H1 (cell line): ENCODE data around the gene PPP1CA. TPM values are rescaled to one million over a fixed set of nuclear protein-coding genes. Genes with fewer than 3 reads are reported as not detected.

Experiments used
- CTCF ChIA-PET: fragments of 300-600 bp; sonication (Branson Sonifier 250); formaldehyde crosslinking; loops from one replicate; lab custom pipeline; 2021; ENCODE audit not compliant: partially characterized antibody; lab: Charles Lee
- POLR2A ChIA-PET: fragments of 300-600 bp; sonication (Branson Sonifier 250); formaldehyde crosslinking; loops from one replicate; lab custom pipeline; 2021; ENCODE audit warnings: inconsistent platforms; ENCODE audit not compliant: partially characterized antibody; lab: Charles Lee
- DNase-seq, 2 experiments: peaks; one replicate each; pipeline versions ENCODE4 v3.0.0 to v3.0.0-alpha.2; 2010 to 2022; ENCODE audit warnings: low spot score in 2 of 2, low read depth in 1 of 2, mixed read lengths in 1 of 2
- FAIRE-seq: peaks from 2 replicates; lab custom pipeline; 2011; peaks lifted over from hg19 to GRCh38; lab: Jason Lieb, UNC
- H2AFZ ChIP-seq: 2 replicates; pipeline ENCODE4 v1.8.1; 2012; ENCODE audit warnings: low read length, inconsistent platforms
- H2AK5ac ChIP-seq: 2 replicates; pipeline ENCODE4 v1.6.1; 2013; ENCODE audit warnings: low read depth, low read length
- H2BK120ac ChIP-seq: replicated peaks from 2 replicates; pipeline ENCODE3; 2013; ENCODE audit warnings: low read depth, low read length, inconsistent platforms
- H2BK12ac ChIP-seq: 2 replicates; pipeline ENCODE4 v1.6.1; 2013; ENCODE audit warnings: low read depth, low read length
- H2BK15ac ChIP-seq: 2 replicates; pipeline ENCODE4 v1.6.1; 2013; ENCODE audit warnings: low read length
- H2BK20ac ChIP-seq: 2 replicates; pipeline ENCODE4 v1.6.1; 2013; ENCODE audit warnings: low read length
- H2BK5ac ChIP-seq: 2 replicates; pipeline ENCODE4 v1.6.1; 2013; ENCODE audit warnings: low read depth, low read length
- H3K14ac ChIP-seq: 2 replicates; pipeline ENCODE4 v1.6.1; 2013; ENCODE audit warnings: inconsistent platforms; ENCODE audit not compliant: insufficient read length
- H3K18ac ChIP-seq: 2 replicates; pipeline ENCODE4 v1.6.1; 2013; ENCODE audit warnings: low read length; ENCODE audit errors: extremely low read depth
- H3K23ac ChIP-seq: 2 replicates; pipeline ENCODE4 v1.6.1; 2013; ENCODE audit warnings: inconsistent platforms; ENCODE audit not compliant: insufficient read length
- H3K23me2 ChIP-seq: 2 replicates; pipeline ENCODE4 v1.6.1; 2013; ENCODE audit warnings: low read depth, low read length
- H3K27ac ChIP-seq: 2 replicates; pipeline ENCODE4 v1.6.1; 2011; ENCODE audit warnings: low read depth, low read length, inconsistent platforms
- H3K27me3 ChIP-seq, 4 experiments: replicated peaks in 1 of 4; 1 replicate in 1 of 4; 2 replicates in 3 of 4; pipeline versions ENCODE4 v1.6.1 to v1.8.1; 2011 to 2013; ENCODE audit warnings: low read length in 3 of 4, mild to moderate bottlenecking in 3 of 4, inconsistent platforms in 2 of 4, mixed read lengths in 2 of 4, moderate library complexity in 1 of 4; ENCODE audit not compliant: control insufficient read depth in 3 of 4, insufficient read depth in 3 of 4; ENCODE audit errors: extremely low read depth in 1 of 4
- H3K36me3 ChIP-seq, 4 experiments: 2 replicates each; pipeline versions ENCODE4 v1.6.1 to v1.8.1; 2011 to 2013; ENCODE audit warnings: mild to moderate bottlenecking in 4 of 4, low read length in 3 of 4, moderate library complexity in 2 of 4, control low read depth in 1 of 4, inconsistent platforms in 1 of 4; ENCODE audit not compliant: insufficient read depth in 4 of 4, control insufficient read depth in 2 of 4
- H3K4ac ChIP-seq: replicated peaks from 2 replicates; pipeline ENCODE3; 2013; ENCODE audit warnings: low read length, low read depth, mixed read lengths, inconsistent platforms; ENCODE audit not compliant: insufficient read length
- H3K4me1 ChIP-seq, 4 experiments: replicated peaks in 1 of 4; 1 replicate in 1 of 4; 2 replicates in 3 of 4; pipeline versions ENCODE4 v1.6.1 to v1.8.1; 2011 to 2013; ENCODE audit warnings: low read length in 3 of 4, inconsistent platforms in 2 of 4, mixed read lengths in 1 of 4; ENCODE audit not compliant: insufficient read depth in 4 of 4, control insufficient read depth in 3 of 4
- H3K4me2 ChIP-seq, 2 experiments: 2 replicates each; pipeline versions ENCODE4 v1.6.1 to v1.8.1; 2011 to 2013; ENCODE audit warnings: low read depth in 2 of 2, low read length in 2 of 2, control low read depth in 1 of 2, inconsistent platforms in 1 of 2, mild to moderate bottlenecking in 1 of 2; ENCODE audit not compliant: insufficient read depth in 1 of 2
- H3K4me3 ChIP-seq, 4 experiments: fragments of 200-600, 300-600 bp in 1 of 4; sonication (generic), shearing (Covaris generic), sonication (Bioruptor Twin) in 1 of 4; 2 replicates each; pipeline versions ENCODE4 v1.5.1 to v1.8.1; 2011 to 2016; ENCODE audit warnings: low read length in 4 of 4, low read depth in 3 of 4, control low read depth in 2 of 4, inconsistent platforms in 2 of 4, mild to moderate bottlenecking in 2 of 4, mixed read lengths in 1 of 4, moderate library complexity in 1 of 4; ENCODE audit not compliant: insufficient read depth in 2 of 4; ENCODE audit errors: extremely low read depth in 1 of 4
- H3K56ac ChIP-seq: replicated peaks from 2 replicates; pipeline ENCODE3; 2013; ENCODE audit warnings: low read depth, mild to moderate bottlenecking, mixed read lengths, low read length, inconsistent platforms; ENCODE audit not compliant: insufficient read length
- H3K79me1 ChIP-seq: 2 replicates; pipeline ENCODE4 v1.6.1; 2013; ENCODE audit warnings: low read depth, low read length, control low read depth
- H3K79me2 ChIP-seq, 2 experiments: 2 replicates each; pipeline versions ENCODE4 v1.6.1 to v1.8.1; 2012 to 2013; ENCODE audit warnings: low read length in 2 of 2, mild to moderate bottlenecking in 2 of 2, inconsistent platforms in 1 of 2; ENCODE audit not compliant: insufficient read depth in 2 of 2, control insufficient read depth in 1 of 2
- H3K9ac ChIP-seq, 4 experiments: replicated peaks in 1 of 4; 1 replicate in 1 of 4; 2 replicates in 3 of 4; pipeline versions ENCODE4 v1.6.1 to v1.8.1; 2011 to 2013; ENCODE audit warnings: low read depth in 3 of 4, low read length in 3 of 4, control low read depth in 2 of 4, mild to moderate bottlenecking in 2 of 4, moderate library complexity in 2 of 4, inconsistent platforms in 1 of 4; ENCODE audit errors: extremely low read depth in 1 of 4
- H3K9me3 ChIP-seq, 2 experiments: 2 replicates each; pipeline versions ENCODE4 v1.6.1 to v1.8.1; 2012 to 2013; ENCODE audit warnings: mild to moderate bottlenecking in 2 of 2, moderate library complexity in 2 of 2, control low read depth in 1 of 2, inconsistent platforms in 1 of 2, low read depth in 1 of 2, low read length in 1 of 2, mixed read lengths in 1 of 2; ENCODE audit not compliant: insufficient read depth in 2 of 2
- H4K20me1 ChIP-seq, 2 experiments: replicated peaks in 1 of 2; 2 replicates each; pipeline versions ENCODE3 to v1.8.1; 2011 to 2013; ENCODE audit warnings: inconsistent platforms in 2 of 2, low read length in 2 of 2, mild to moderate bottlenecking in 1 of 2; ENCODE audit not compliant: insufficient read depth in 2 of 2, control insufficient read depth in 1 of 2
- H4K5ac ChIP-seq: 2 replicates; pipeline ENCODE4 v1.6.1; 2013; ENCODE audit warnings: low read length, low read depth, mixed read lengths, inconsistent platforms; ENCODE audit not compliant: insufficient read length
- H4K8ac ChIP-seq: 2 replicates; pipeline ENCODE4 v1.8.0; 2013; ENCODE audit warnings: mild to moderate bottlenecking, moderate library complexity, low read length, inconsistent platforms; ENCODE audit not compliant: insufficient read depth; ENCODE audit errors: extremely low read depth
- H4K91ac ChIP-seq: replicated peaks from 2 replicates; pipeline ENCODE3; 2013; ENCODE audit warnings: low read length, mixed read lengths, inconsistent platforms; ENCODE audit not compliant: insufficient read length
- SAP30 ChIP-seq: fragments of 300-600 bp; sonication (generic); IDR thresholded peaks from 2 replicates; pipeline ENCODE4 v1.7.1; 2012; ENCODE audit warnings: low read length, moderate library complexity, mild to moderate bottlenecking, inconsistent platforms; ENCODE audit not compliant: insufficient read depth, insufficient replicate concordance
- SP4 ChIP-seq: IDR thresholded peaks from 2 replicates; pipeline ENCODE4 v1.6.1; 2012; ENCODE audit warnings: low read length, inconsistent platforms
- YY1 ChIP-seq: IDR thresholded peaks from 2 replicates; pipeline ENCODE4 v1.6.1; 2011; ENCODE audit warnings: low read depth, mild to moderate bottlenecking, low read length
- WGBS, 2 experiments: shearing (Covaris generic) in 1 of 2; methylation state at CpG; one replicate each; pipeline versions ENCODE4 v1.1.6 to v1.1.7; 2013 to 2015; ENCODE audit warnings: low lambda C conversion rate in 2 of 2, mixed read lengths in 2 of 2, inconsistent platforms in 1 of 2, low coverage in 1 of 2, missing lambda C conversion rate in 1 of 2; ENCODE audit not compliant: insufficient replicate concordance in 2 of 2, insufficient coverage in 1 of 2, insufficient read length in 1 of 2; ENCODE audit errors: extremely low coverage in 1 of 2, missing lambda C conversion rate in 1 of 2; 5-methylcytosine and 5-hydroxymethylcytosine counted together
- polyA plus RNA-seq, 7 experiments: library from polyadenylated mRNA; depleted of rRNA in 3 of 7; stranded (reverse) in 5 of 7; unstranded in 2 of 7; fragments of >200 nt in 5 of 7; fragments of 200-250 nt in 2 of 7; gene quantifications; 1 replicate in 5 of 7; 2 replicates in 1 of 7; 4 replicates in 1 of 7; pipeline versions ENCODE4 v1.2.1 to v1.2.3, GENCODE V29; 2011 to 2013; ENCODE audit warnings: missing spikeins in 2 of 7, mixed read lengths in 2 of 7
- total RNA-seq: library from RNA; stranded (reverse); fragmentation: NEBNext Ultra II Directional; extraction: Animal tissue kit (Norgen Biotek cat#: 25700); gene quantifications from 2 replicates; pipeline ENCODE4 v1.2.1, GENCODE V29; 2021

The PPP1CA gene
- total and polyA plus RNA-seq, 2 of the 8 experiments (the other 6 are each of a cell fraction or from before 2014, with no cell fraction given), result 198 to 359 TPM

DNA sequence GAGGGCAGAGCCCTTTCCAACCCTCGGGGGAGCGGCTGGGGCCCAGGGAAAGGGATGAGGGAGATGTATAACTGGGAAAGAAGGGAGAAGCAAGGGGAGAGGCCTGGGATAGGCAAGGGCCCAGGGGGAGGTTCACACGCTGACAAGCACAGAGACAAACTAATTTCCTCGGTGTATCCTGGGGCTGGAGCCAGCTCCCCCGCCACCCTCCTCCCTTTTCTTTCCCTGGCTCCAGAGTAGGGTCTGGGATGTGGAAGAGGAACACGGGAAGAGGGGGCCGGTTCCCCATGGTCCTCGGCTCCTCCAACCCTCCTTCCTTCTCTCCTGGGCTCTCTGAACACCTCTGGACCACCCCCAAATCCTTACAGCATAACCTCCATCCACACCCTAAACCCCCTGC, 35.1 kb downstream of the PPP1CA start:
- Histone ChIP-seq H3K18ac (no peak overlapping the region), H2BK15ac (0 out of 2 replicates have a peak overlapping the region, but pooled peaks have one; percentile 29), H2AFZ (no peak overlapping the region), H2BK5ac (no peak overlapping the region), H3K79me1 (no peaks in the 10 kb centered on the region), H3K14ac (no peak overlapping the region), H3K27ac (no peak overlapping the region), H3K9me3 (no peaks in the 10 kb centered on the region), H3K36me3 (no peaks in the 10 kb centered on the region), H3K4me1 (peaks cover 0 to 20% (median 14%) of the 10 kb centered on the region in 4 experiments; a peak in 6 of 7 replicates), H3K79me2 (no peaks in the 10 kb centered on the region), H3K4me2 (no peak overlapping the region), H4K20me1 (peaks cover 0 to 3% of the 10 kb centered on the region in 2 experiments), H4K5ac (no peak overlapping the region), H2AK5ac (no peak overlapping the region), H2BK20ac (no peak overlapping the region), H4K91ac (no peak overlapping the region), H2BK120ac (no peak overlapping the region), H2BK12ac (no peak overlapping the region), H3K4me3 (no peak overlapping the region), H3K23me2 (no peaks in the 10 kb centered on the region; the same call in 1 of the 2 replicates), H3K56ac (no peak overlapping the region), H3K23ac (no peak overlapping the region), H3K27me3 (peaks cover 0 to 25% (median 18%) of the 10 kb centered on the region in 4 experiments; a peak in 6 of 7 replicates), H3K9ac (no peak overlapping the region), H3K4ac (no peak overlapping the region), H4K8ac (no peak overlapping the region)
- ChIA-PET CTCF (interaction anchor here (2.5 to 34.8 kb wide), 3 partner anchors 8 to 21 kb away, joined by 12 to 1305 read pairs (median 1305); partner anchors contain the start of genes CLCF1, POLD4 and RAD9A), POLR2A (interaction anchor here (0.5 to 4.1 kb wide), 5 partner anchors 10 to 24 kb away, joined by 3 to 16 read pairs (median 3); partner anchors contain the start of gene POLD4)
- FAIRE-seq (no peak), DNase-seq (no peak)
- 85% methylated on average over 8 of the region's 8 CpGs; no CpG with 5 or more reads in 1 of the 2 experiments for WGBS, 2 experiments
- TF ChIP-seq SAP30 (no peak), SP4 (no peak), YY1 (no peak)
